GM12878 (cell line): ENCODE data around the gene ACTL8. TPM values are rescaled to one million over a fixed set of nuclear protein-coding genes. Genes with fewer than 3 reads are reported as not detected.

Experiments
- CEBPZ ChIP-seq: fragments of 150-350 bp; IDR thresholded peaks from 2 replicates; pipeline ENCODE4 v1.6.1; 2016; ENCODE audit warnings: low read depth, low read length
- CTCF ChIP-seq, 3 experiments: IDR thresholded peaks in 2 of 3; conservative IDR thresholded peaks in 1 of 3; 2 replicates each; pipeline ENCODE4 v1.5.1; 2011; ENCODE audit warnings: low read depth in 3 of 3, low read length in 3 of 3, mild to moderate bottlenecking in 3 of 3, control low read depth in 2 of 3, moderate library complexity in 2 of 3, inconsistent platforms in 1 of 3, mixed read lengths in 1 of 3; ENCODE audit not compliant: control insufficient read depth in 2 of 3, insufficient read depth in 1 of 3; ENCODE audit errors: extremely low read depth in 1 of 3
- MEF2A ChIP-seq: IDR thresholded peaks from 2 replicates; pipeline ENCODE4 v1.6.1; 2011; ENCODE audit warnings: low read depth, mild to moderate bottlenecking, low read length, moderate library complexity; ENCODE audit not compliant: insufficient read depth
- MTA2 ChIP-seq: fragments of 450-650 bp; IDR thresholded peaks from 2 replicates; pipeline ENCODE4 v1.6.1; 2016; ENCODE audit warnings: low read depth, mild to moderate bottlenecking, moderate library complexity
- NFXL1 ChIP-seq: fragments of 450-650 bp; IDR thresholded peaks from 2 replicates; pipeline ENCODE4 v1.6.1; 2017; ENCODE audit warnings: antibody characterized with exemption, mild to moderate bottlenecking, borderline replicate concordance
- POU2F2 ChIP-seq: IDR thresholded peaks from 3 replicates; pipeline ENCODE4 v1.6.1; 2011; ENCODE audit warnings: low read depth, mild to moderate bottlenecking, low read length, borderline replicate concordance
- SREBF2 ChIP-seq: IDR thresholded peaks from 2 replicates; pipeline ENCODE4 v1.6.1; 2012; ENCODE audit warnings: mild to moderate bottlenecking, low read length
- SUPT20H ChIP-seq: IDR thresholded peaks from 2 replicates; pipeline ENCODE4 v1.6.1; 2011; ENCODE audit warnings: low read depth, mild to moderate bottlenecking, low read length, moderate library complexity, borderline replicate concordance; ENCODE audit not compliant: control insufficient read depth
- ZNF592 ChIP-seq: fragments of 450-650 bp; IDR thresholded peaks from 2 replicates; pipeline ENCODE4 v1.6.1; 2017; ENCODE audit warnings: mild to moderate bottlenecking, moderate library complexity
- ZSCAN29 ChIP-seq: fragments of 450-650 bp; IDR thresholded peaks from 2 replicates; pipeline ENCODE4 v1.6.1; 2017; ENCODE audit warnings: mild to moderate bottlenecking, moderate library complexity
- polyA plus RNA-seq, 11 experiments: library from polyadenylated mRNA; depleted of rRNA in 4 of 11; unstranded in 6 of 11; stranded (reverse) in 5 of 11; fragments of >200 nt; fragmentation: Nextera tagmentation in 4 of 11; fragmentation: Illumina TruSeq in 1 of 11; extraction: Ambion mirVana in 4 of 11; extraction: Trizol in 1 of 11; gene quantifications; 1 replicate in 1 of 11; 2 replicates in 10 of 11; pipeline versions ENCODE4 v1.2.1 to v1.2.3, GENCODE V29; 2011 to 2016; ENCODE audit warnings: inconsistent platforms in 2 of 11, missing spikeins in 2 of 11, low read depth in 1 of 11
- total RNA-seq, 4 experiments: library from RNA; depleted of rRNA in 3 of 4; stranded (reverse); fragments of >200 nt in 3 of 4; fragmentation: Illumina TruSeq in 1 of 4; extraction: Trizol in 1 of 4; gene quantifications; 2 replicates each; pipeline versions ENCODE4 v1.2.1 to v1.2.3, GENCODE V29; 2013 to 2021

ACTL8 gene
- total and polyA plus RNA-seq, 10 of the 15 experiments (the other 5 are each of a cell fraction or from before 2014, with no cell fraction given), result 0.05 to 0.27 TPM; not detected in 8

GRCh38 chr1:17764591-17764990 is 9.5 kb downstream of the ACTL8 start (continued):
- TF ChIP-seq ZSCAN29, result no peak
- TF ChIP-seq MTA2, result no peak
- no peak for TF ChIP-seq SUPT20H
- no peak for TF ChIP-seq POU2F2
- no peak for TF ChIP-seq NFXL1
- TF ChIP-seq CTCF (IDR thresholded peaks at IDR 0.05 in 2 of 3, conservative IDR thresholded peaks at IDR 0.05 in 1 of 3; ENCODE audit: control insufficient read depth in 2 of 3, extremely low read depth in 1 of 3, insufficient read depth in 1 of 3, low read depth in 3 of 3, low read length in 3 of 3), result no peak
- TF ChIP-seq CEBPZ, result no peak
- no peak for TF ChIP-seq MEF2A
- TF ChIP-seq ZNF592, result no peak
- no peak for TF ChIP-seq SREBF2
